Right lobe of liver (tissue), 6 donors: Measurements from ENCODE around the gene SLC30A5. TPM values are rescaled to one million over a fixed set of nuclear protein-coding genes. Genes with fewer than 3 reads are reported as not detected.
"Not testable (repeated sequence)": the region's sequence is repeated elsewhere in the genome, so short reads cannot be mapped to it uniquely, and the experiment has no call there.

Source experiments
- ATAC-seq, 4 donors: fragments of 200-7000 bp; cut with Tn5 transposase; one replicate each; pipeline ENCODE4 v1.9.1; 2020; ENCODE audit warnings: mild to moderate bottlenecking in 4 of 4, moderate library complexity in 4 of 4
- DNase-seq, 3 donors: peaks; one replicate each; pipeline ENCODE4 v3.0.0-alpha.2; 2020
- H3K27ac ChIP-seq, 3 donors: fragments of 200-600 bp; one replicate each; pipeline ENCODE4 v1.8.0; 2022
- H3K27me3 ChIP-seq, 2 donors: fragments of 200-600 bp; one replicate each; pipeline ENCODE4 v1.8.0; 2022
- H3K36me3 ChIP-seq, 4 donors: fragments of 200-600 bp; sonication (generic) in 1 of 4; one replicate each; pipeline versions ENCODE4 v1.5.1 to v1.8.0; 2017 to 2022; ENCODE audit warnings: control low read depth in 1 of 4
- H3K4me1 ChIP-seq, 4 donors: fragments of 200-600 bp; sonication (generic) in 1 of 4; one replicate each; pipeline versions ENCODE4 v1.5.1 to v1.8.0; 2017 to 2022; ENCODE audit warnings: control low read depth in 1 of 4
- H3K4me3 ChIP-seq, 3 donors: fragments of 200-600 bp; one replicate each; pipeline ENCODE4 v1.8.0; 2022
- H3K9me3 ChIP-seq, 4 donors: fragments of 200-600 bp; sonication (generic) in 1 of 4; one replicate each; pipeline versions ENCODE4 v1.5.1 to v1.8.0; 2017 to 2022; ENCODE audit warnings: control low read depth in 1 of 4
- POLR2A ChIP-seq: fragments of 450-650 bp; IDR thresholded peaks from one replicate; pipeline ENCODE4 v1.6.1; 2017; ENCODE audit warnings: antibody characterized with exemption, mild to moderate bottlenecking
- WGBS: methylation state at CpG from one replicate; pipeline ENCODE4 v1.1.6; 2018; ENCODE audit warnings: low coverage, low lambda C conversion rate; ENCODE audit not compliant: insufficient coverage; ENCODE audit errors: missing lambda C conversion rate; 5-methylcytosine and 5-hydroxymethylcytosine counted together
- intact Hi-C, 2 donors: fragments of 100-400 bp; cut with DNase I; formaldehyde crosslinking; loops; one replicate each; pipeline versions ENCODE4 v1.11.2 to v1.14.1; 2022
- total RNA-seq, 6 experiments: library from RNA; depleted of rRNA in 2 of 6; stranded (reverse); fragments of >200 nt in 2 of 6; fragmentation: NEBNext Ultra II Directional in 3 of 6; extraction: Animal tissue kit (Norgen Biotek cat#: 25700) in 3 of 6; gene quantifications; one replicate each; pipeline versions ENCODE4 v1.1.0 to v1.2.4, GENCODE V29; 2016 to 2023
- TF ChIP-seq, protein P1 (sequence below), 4 donors: fragments of 200-600 bp in 3 of 4; fragments of 450-650 bp in 1 of 4; IDR thresholded peaks; one replicate each; pipeline versions ENCODE4 v1.5.1 to v1.8.0; 2016 to 2022; ENCODE audit warnings: antibody characterized with exemption in 4 of 4, mild to moderate bottlenecking in 2 of 4
- donor health status: DM: no; HTN: yes; CAD: no.
- donor health status: DM: no; HTN: no; CAD: no.
- donor health status: DM: no; HTN: no; CAD: no.
- donor health status: DM: no; HTN: yes; CAD: no.
- donor health status: DM: no; HTN: yes; CAD: no.

The SLC30A5 gene
- total RNA-seq, 6 experiments from 2014 or later: 18.7 to 29.4 (median 23.4) TPM

- intact Hi-C loops: no loop called here
- no peaks in the 10 kb centered on the region for H3K27me3 ChIP-seq
- no peak overlapping the region for H3K27ac ChIP-seq
- 76% methylated on average over 7 of the region's 7 CpGs for WGBS
- H3K4me3 ChIP-seq: no peak overlapping the region
- H3K9me3 ChIP-seq: no peaks in the 10 kb centered on the region
- H3K36me3 ChIP-seq: peaks cover 0 to 14% (median 5%) of the 10 kb centered on the region in 4 donors
- peaks cover 0 to 2% (median 0%) of the 10 kb centered on the region in 4 donors for H3K4me1 ChIP-seq
- no peak for DNase-seq
- TF ChIP-seq, protein P1, sequence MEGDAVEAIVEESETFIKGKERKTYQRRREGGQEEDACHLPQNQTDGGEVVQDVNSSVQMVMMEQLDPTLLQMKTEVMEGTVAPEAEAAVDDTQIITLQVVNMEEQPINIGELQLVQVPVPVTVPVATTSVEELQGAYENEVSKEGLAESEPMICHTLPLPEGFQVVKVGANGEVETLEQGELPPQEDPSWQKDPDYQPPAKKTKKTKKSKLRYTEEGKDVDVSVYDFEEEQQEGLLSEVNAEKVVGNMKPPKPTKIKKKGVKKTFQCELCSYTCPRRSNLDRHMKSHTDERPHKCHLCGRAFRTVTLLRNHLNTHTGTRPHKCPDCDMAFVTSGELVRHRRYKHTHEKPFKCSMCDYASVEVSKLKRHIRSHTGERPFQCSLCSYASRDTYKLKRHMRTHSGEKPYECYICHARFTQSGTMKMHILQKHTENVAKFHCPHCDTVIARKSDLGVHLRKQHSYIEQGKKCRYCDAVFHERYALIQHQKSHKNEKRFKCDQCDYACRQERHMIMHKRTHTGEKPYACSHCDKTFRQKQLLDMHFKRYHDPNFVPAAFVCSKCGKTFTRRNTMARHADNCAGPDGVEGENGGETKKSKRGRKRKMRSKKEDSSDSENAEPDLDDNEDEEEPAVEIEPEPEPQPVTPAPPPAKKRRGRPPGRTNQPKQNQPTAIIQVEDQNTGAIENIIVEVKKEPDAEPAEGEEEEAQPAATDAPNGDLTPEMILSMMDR (IDR thresholded peaks at IDR 0.05): no peak
- TF ChIP-seq POLR2A: no peak
- no peak for ATAC-seq
Observed at GRCh38 chr5:69134126-69134525, 40.3 kb downstream of the SLC30A5 start.

- 83% methylated on average over 3 of the region's 3 CpGs for WGBS
- intact Hi-C loops: no loop called here
- no peak for DNase-seq
- Histone ChIP-seq H3K27ac (no peak overlapping the region), H3K4me3 (no peak overlapping the region), H3K36me3 (peaks cover 0 to 3% (median 0%) of the 10 kb centered on the region in 4 donors), H3K27me3 (no peaks in the 10 kb centered on the region), H3K4me1 (no peaks in the 10 kb centered on the region), H3K9me3 (no peaks in the 10 kb centered on the region)
- no peak for ATAC-seq
- TF ChIP-seq POLR2A: no peak
- TF ChIP-seq, protein P1 (IDR thresholded peaks at IDR 0.05): no peak
Observed at GRCh38 chr5:69136293-69136692, 42.5 kb downstream of the SLC30A5 start.

DNA sequence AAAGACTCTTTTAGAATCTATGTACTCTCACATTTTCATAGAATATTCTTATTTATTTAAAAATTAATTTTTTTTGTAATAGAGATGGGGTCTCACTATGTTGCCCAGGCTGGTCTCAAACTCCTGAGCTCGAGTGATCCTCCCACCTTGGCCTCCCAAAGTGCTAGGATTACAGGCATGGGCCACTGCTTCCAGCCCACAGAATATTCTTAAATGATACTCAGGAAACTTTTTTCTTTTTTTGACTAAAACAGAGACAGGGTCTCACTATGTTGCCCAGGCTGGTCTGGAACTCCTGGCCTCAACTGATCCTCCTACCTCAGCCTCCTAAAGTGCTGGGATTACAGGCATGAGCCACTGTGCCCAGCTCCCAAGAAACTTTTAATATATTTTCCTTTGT is 43.4 kb downstream of the SLC30A5 start:
- H3K9me3 ChIP-seq, ATAC-seq, H3K4me3 ChIP-seq, H3K27ac ChIP-seq, H3K36me3 ChIP-seq, intact Hi-C loops, H3K4me1 ChIP-seq, DNase-seq, H3K27me3 ChIP-seq: not testable (repeated sequence)
- 100% methylated on average over 1 of the region's 1 CpG for WGBS

- DNase-seq (no peak), ATAC-seq (no peak)
- WGBS: 91% methylated on average over 4 of the region's 5 CpGs
- Histone ChIP-seq H3K9me3 (no peaks in the 10 kb centered on the region), H3K4me3 (no peak overlapping the region), H3K27me3 (no peaks in the 10 kb centered on the region), H3K27ac (no peak overlapping the region), H3K4me1 (no peaks in the 10 kb centered on the region), H3K36me3 (peaks cover 0 to 3% (median 0%) of the 10 kb centered on the region in 4 donors)
- TF ChIP-seq POLR2A: no peak
- TF ChIP-seq, protein P1 (IDR thresholded peaks at IDR 0.05): no peak
- intact Hi-C loops: no loop called here
Observed at GRCh38 chr5:69137807-69138206, 44.0 kb downstream of the SLC30A5 start.

DNA sequence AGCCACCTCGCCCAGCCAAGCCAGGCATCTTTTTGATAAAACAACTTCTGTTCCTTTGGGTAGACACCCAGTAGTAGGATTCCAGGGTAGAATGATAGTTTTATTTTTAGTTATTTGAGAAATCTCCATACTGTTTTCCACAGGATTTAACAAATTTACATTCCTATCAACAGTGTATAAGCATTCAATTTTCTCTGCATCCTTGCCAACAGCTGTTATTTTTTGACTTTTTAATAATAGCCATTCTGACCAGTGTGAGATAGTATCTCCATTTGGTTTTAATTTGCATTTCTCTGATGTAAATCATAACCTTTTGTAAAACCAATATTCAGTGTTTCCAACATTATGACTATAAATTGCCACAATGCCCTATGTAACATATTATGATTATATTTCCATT is 45.0 kb downstream of the SLC30A5 start:
- H3K27ac ChIP-seq: no peak overlapping the region
- no peaks in the 10 kb centered on the region for H3K4me1 ChIP-seq
- no peak for TF ChIP-seq POLR2A
- TF ChIP-seq, protein P1 (IDR thresholded peaks at IDR 0.05): no peak
- ATAC-seq (no peak), DNase-seq (no peak)
- no peaks in the 10 kb centered on the region for H3K9me3 ChIP-seq
- intact Hi-C loops: no loop called here
- no peak overlapping the region for H3K4me3 ChIP-seq
- no peaks in the 10 kb centered on the region for H3K27me3 ChIP-seq
- 80% methylated on average over 1 of the region's 1 CpG for WGBS
- H3K36me3 ChIP-seq: no peaks in the 10 kb centered on the region

DNA sequence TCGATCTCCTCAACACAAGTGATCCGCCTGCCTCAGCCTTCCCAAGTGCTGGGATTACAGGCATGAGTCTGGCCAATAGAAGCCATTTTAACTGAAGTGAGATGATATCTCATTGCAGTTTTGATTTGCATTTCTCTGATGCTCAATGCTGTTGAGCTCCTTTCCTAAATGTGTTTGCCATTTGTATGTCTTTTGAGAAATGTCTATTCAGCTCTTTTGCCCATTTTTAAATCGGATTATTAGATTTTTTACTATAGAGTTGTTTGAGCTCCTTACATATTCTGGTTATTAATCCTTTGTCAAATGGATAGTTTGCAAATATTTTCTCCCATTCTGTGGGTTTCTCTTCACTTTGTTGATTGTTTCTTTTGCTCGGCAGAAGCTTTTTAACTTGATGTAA is 46.4 kb downstream of the SLC30A5 start:
- intact Hi-C loops, DNase-seq, H3K27ac ChIP-seq, H3K4me3 ChIP-seq, H3K36me3 ChIP-seq, H3K27me3 ChIP-seq, ATAC-seq, H3K9me3 ChIP-seq, H3K4me1 ChIP-seq: not testable (repeated sequence)
- 83% methylated on average over 4 of the region's 4 CpGs for WGBS
